Suppressor macrophage treated with lipopolysaccharide for 4 hours (primary cell): ENCODE data around the gene SYT12.
A peak's percentile ranks its signal among the peaks of the same experiment; 100 is the strongest.

ENCODE experiments used
- DNase-seq: peaks from one replicate; pipeline ENCODE4 v3.0.0-alpha.2; 2020

SYT12 gene

DNA sequence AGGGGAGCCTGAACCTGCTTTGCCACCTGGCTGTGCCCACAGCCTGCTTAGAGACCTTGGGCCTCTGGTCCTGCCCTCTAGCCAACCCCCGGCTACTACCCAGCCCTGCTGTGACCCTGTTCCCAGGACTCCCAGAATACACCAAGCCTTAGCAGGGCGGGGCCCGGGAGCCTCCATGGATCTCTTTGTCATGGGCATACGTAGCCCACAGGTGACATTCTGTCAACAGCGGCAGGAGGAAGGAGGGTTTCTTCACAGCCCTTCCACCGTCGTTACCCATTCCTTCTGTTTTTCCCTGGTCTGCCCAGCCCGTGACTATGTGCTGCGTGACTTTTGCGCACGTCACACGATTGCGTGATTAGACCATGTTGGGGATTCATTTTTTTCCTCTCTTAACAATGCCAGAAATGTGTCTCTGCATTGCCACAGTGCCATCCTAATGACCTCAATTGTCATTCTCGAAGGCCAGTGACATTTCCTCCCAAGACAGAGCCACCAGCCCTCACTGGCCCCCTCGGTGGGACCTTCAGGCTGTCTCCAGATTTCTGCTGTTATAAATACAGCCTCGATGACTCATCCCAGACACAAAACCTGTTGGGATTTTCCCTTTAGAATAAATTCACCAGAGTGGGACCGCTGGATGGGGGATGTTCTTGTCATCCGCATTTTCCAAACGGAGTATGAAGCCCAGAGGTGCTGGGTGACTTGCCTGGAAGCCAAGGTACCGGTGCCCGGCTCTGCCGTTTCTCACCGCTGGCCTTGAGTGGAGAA is 9.0 kb downstream of the SYT12 start:
- peak; percentile 22 for DNase-seq

- DNase-seq = peak; percentile 84
Measured at GRCh38 chr11:67032830-67033551, 10.1 kb downstream of the SYT12 start.

DNA sequence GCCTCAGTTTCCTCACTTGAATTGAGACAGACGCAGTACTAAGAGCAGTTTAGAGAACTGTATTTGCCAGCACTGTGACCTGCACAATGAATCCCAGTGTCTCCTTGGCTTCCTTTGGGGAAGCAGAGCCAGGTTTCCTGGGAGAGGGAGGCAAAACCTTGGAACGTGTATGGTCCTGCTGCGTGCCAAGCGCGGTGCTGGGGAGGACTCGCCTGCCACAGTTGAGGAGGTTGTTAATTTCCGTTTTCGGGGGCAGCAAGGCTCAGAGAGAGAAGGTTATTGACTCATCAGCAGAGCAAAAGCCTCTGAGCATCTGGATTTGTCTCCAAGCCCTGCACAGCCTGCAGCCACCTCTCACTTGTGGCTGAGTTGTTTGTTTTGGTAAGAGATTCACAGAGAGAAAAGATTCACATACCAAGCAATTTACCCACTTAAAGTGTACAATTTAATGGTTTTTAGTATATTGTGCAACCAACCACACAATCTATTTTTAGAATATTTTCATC is 10.8 kb downstream of the SYT12 start:
- DNase-seq = peak; percentile 46

DNA sequence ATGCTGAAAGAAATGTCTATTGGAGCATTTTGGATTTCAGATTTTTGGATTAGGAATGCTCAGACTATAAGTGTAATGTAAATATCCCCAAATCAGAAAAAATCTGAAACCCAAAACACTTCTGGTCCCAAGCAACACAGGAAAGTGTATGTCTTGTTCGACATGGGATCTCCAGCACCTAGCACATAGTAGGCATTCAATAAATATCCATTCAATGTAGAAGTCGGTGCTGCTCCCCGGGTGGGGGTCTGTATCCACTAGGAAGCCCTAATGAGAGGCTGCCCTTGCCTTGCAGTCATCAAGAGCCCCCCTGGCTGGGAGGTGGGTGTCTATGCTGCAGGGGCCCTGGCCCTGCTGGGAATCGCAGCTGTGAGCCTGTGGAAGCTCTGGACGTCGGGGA is 11.4 kb downstream of the SYT12 start:
- no peak for DNase-seq

GRCh38 chr11:67040147-67040546 is 17.2 kb downstream of the SYT12 start:
- DNase-seq = no peak

GRCh38 chr11:67041602-67042001 is 18.7 kb downstream of the SYT12 start:
- no peak for DNase-seq

DNA sequence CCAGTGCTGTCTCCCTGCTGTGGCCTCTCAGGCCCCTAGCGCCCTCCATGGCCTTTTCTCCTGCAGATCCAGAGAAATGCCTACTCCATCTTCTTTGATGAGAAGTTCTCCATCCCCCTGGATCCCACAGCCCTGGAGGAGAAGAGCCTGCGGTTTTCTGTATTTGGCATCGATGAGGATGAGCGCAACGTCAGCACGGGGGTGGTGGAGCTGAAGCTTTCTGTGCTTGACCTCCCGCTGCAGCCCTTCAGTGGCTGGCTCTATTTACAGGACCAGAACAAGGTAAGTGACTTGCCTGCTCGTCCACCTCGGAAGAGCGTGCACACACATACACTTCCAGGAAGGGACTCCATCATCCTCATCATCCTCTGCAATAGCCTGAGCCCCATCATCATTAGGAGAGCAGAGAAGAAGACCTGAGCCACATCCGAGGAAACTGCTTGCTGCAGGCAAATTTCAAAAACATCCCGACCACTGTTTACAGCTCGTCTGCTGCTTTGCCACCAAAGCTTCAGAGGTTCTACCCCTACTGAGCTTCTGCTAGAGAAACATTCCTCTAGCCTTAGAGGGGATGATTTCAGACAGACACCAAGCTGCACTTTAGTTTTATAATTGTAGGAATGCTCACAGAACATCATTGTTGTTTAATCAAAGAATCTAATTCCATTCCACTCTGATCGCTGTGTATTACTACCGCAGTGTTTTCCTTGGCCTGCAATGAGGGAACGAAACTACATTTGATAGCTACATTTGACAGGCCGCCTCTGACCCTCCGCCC is 20.8 kb downstream of the SYT12 start:
- no peak for DNase-seq

GRCh38 chr11:67044496-67044895 is 21.6 kb downstream of the SYT12 start:
- DNase-seq = no peak

DNA sequence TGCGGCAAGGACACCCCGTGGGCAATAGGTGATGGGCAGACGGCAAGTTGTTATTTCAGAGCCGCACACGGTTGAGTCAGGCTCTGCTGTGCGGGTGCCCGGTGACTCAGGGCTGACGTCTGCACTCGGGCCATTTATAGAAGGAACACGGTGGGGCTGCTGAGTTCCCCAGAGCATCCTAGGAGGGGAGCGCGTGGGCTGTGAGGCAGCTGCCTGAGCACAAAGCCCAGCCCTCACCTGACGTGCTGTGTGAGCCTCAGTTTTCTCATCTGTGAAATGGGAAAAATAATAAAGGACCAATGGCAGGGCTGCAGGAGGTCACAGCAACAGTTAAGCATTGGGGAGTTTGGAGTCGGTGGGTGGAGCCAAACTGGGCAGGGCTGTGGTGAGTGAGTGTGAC is 22.4 kb downstream of the SYT12 start:
- DNase-seq = peak; percentile 25

DNA sequence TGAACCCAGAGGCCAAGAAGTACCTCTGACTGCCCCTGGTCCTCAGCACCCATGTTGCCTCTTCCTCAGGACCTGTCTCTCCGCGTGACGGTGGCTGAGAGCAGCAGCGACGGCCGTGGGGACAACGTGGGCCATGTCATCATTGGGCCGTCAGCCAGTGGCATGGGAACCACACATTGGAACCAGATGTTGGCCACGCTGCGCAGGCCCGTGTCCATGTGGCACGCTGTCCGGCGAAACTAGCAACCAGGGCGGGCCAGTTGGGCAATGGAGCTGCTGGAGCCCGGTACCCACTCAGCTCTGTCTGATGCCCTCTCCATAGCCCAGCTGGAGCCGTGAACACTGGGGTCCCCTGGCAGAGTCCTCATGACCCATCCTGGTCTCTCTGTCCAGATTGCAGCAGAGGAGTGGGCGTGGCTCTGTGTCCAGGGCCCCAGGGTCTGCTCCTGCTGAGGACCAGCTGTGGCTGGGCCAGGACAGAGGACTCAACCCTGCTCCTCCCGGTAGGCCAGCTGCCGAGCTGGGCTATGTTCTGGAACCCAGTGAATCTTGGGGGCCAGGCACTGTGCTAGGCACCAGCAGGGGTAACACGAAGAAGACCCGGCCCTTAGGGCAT is 25.7 kb downstream of the SYT12 start:
- no peak for DNase-seq

DNA sequence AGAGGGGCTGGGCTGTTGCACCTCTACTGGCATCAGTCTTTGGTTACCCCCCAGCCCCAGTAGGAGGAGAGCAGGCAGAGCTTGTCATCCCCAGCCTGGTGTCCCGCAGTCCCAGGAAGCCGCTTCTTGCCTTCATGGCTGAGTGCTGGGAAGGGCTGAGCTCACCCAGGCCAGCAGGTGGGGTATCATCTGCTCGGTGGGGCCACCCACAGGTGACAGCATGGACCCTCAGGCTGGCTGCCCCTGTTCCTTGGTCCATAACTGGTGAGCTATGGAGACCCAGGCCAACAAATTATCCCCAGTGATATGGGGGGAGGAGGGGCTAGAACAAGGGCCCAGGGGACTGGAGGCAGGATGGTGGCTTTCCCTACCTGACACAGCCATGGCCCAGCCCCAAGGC is 27.2 kb downstream of the SYT12 start:
- no peak for DNase-seq

GRCh38 chr11:67051180-67051893 is 28.4 kb downstream of the SYT12 start:
- no peak for DNase-seq

DNA sequence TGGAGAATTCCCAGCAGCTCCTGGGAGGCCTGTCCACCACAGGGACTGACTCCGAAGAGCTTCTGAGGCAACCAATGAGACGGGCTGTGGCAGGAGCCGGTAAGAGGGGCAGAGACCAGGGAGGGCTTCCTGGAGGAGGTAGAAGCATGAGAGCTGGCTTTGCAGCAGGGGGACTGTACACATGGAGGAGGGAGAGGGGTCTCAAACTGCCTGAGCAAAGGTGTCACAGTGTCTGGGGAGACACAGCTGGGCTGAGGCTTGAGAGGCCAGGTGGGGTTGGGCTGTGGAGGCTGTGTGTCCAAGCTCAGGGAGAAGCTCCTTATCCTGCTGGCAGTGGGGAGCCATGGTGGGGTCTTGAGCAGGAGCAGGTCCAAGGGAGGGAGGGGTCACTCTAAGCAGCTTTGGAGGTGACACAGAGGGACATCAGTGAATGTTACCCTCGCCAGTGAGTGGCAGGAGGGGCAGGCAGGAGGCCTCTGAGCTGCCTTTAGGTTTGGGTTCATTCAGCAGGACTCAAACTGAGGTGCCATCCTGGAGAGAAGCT is 29.1 kb downstream of the SYT12 start:
- DNase-seq = no peak

- DNase-seq = no peak
Measured at GRCh38 chr11:67052891-67053290, 30.0 kb downstream of the SYT12 start.

DNA sequence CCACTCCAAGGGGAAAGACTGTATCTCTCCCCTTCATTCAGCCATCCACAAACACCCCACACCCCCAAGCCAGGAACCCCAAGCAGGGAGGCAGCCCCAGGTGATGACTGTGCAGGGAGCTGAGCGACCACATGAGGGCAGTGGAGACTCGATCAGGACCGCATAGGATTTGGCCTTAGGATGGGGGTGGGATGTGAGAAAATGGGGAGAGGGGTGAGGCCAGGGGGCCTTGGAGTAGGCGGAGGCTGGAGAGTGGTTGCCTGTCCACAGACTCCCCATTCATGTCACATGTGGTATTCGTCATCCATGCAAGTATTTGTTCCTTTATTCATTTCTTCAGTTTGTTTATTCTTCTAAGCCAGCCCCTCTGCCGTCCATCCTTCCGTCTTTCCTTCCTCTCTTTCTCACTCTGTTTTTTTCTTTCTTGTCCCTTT is 31.0 kb downstream of the SYT12 start:
- peak; percentile 42 for DNase-seq

DNA sequence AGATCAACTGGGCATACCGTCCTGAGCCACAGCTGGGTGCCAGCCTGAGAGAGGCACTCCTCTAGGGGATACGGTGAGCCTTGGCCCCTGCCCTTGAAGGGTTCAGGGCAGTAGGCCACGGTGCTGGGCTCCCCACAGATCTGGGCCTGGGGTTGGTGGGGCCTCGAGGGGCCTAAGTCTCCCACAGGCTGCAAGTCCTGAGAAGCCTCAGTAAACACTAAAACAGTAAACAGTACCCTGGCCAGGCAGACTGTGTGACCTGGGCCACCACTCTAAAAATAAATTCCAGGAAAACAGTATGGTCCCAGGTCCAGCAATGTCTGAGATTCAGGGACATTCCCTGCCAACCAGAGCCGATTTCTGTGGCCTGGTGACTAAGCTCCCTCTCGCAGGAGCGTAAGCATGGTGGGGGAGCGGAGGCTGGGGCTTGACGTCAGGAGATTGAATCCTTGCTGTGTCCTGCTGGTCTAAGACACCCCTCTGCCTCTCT is 31.5 kb downstream of the SYT12 start:
- no peak for DNase-seq

DNA sequence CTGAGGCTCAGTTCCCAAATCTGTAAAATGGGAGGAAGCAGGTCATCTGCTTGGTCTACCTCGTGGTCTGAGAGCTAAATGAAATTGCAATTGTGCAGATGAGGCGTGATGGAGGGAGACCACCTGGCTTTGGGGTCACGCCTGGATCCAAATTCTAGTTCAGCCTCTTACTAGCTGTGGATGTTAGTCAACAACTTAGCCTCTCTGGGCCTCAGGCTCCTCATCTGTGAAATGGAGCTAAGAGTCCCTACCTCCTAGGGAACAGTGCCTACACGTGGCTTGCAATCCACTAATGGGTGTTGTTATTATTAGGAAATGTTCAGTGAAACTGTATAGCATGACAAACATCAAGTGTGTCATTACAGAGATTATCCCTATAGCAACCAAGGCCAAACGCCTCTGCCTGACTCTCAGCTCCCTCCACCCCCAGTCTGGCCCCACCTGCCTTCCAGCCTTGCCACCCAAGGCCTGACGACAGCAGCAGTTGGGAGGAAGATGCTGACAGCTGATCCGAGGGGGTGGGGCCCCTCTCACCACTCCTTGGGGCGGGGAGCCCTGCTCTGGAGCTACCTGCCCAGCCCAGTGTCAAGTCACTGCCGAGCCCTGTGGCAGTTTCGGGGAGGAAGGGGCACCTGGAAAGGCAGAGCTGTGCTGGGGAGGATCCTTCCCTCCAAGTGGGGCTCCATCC is 32.0 kb downstream of the SYT12 start:
- DNase-seq = peak; percentile 44

GRCh38 chr11:67055812-67056211 is 32.9 kb downstream of the SYT12 start:
- no peak for DNase-seq

DNA sequence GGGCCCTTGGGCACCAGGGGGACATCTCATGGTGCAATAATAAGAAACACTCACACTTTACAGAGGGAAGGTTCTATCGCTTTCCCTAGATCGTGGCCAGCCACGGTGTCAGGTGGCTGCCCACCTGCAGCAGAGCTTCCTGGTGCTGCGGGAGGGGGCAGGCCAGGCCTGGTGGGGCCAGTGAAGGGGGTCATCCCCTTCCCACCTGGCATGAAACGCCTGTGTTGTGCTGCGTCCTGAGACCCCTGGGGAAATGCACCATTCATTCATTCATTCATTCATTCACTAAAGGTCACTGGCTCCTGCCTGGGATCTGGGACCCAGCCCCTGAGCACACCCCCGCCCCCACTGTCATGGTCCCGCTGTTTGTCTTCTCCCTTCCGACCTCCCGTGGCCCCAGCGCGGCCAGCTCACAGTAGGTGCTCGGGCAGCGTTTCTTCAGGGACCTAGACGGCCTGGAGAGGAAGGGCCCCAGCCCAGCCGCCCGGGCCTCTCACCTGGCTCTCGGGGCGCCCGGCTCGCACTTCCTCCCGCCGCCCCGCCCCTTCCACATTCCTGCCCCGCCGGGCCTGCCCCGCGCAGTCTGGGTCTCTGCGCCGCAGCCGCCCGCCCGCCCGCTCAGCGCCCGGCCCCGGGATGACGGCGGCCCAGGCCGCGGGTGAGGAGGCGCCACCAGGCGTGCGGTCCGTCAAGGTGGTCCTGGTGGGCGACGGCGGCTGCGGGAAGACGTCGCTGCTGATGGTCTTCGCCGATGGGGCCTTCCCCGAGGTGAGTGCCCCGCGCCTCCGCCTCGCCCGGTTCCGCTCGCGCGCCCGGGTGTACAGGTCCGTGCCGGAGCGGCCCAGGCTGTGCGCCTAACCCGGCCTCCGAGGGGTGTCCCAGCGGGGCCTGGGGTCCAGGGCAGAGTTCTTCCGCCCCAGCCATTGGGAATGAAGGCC is 33.6 kb downstream of the SYT12 start, which contains the start of gene RHOD:
TSS of gene RHOD (plus strand) at position 581 of the 938 bp plus-strand sequence. CDS start at position 637, 56 bp downstream.
- no peak for DNase-seq

GRCh38 chr11:67057205-67057672 is 34.3 kb downstream of the SYT12 start:
- no peak for DNase-seq
